CD14-positive monocyte (primary cell): Measurements from ENCODE around the gene CCDC7. TPM values are rescaled to one million over a fixed set of nuclear protein-coding genes. Genes with fewer than 3 reads are reported as not detected.
"Not testable (repeated sequence)": the region's sequence is repeated elsewhere in the genome, so short reads cannot be mapped to it uniquely, and the experiment has no call there.

Source experiments
- DNase-seq, 3 donors: peaks; one replicate each; pipeline ENCODE4 v3.0.0-alpha.2; 2011 to 2022
- H2AFZ ChIP-seq: 2 replicates; pipeline ENCODE4 v1.6.0; 2012; ENCODE audit warnings: mild to moderate bottlenecking, low read depth, low read length, inconsistent platforms; ENCODE audit not compliant: insufficient read depth, poor library complexity, severe bottlenecking
- H3K27ac ChIP-seq, 2 donors: 1 replicate in 1 of 2; 2 replicates in 1 of 2; pipeline ENCODE4 v1.5.1; 2012 to 2013; ENCODE audit warnings: low read length in 2 of 2, control low read depth in 1 of 2, inconsistent platforms in 1 of 2, low read depth in 1 of 2, mild to moderate bottlenecking in 1 of 2
- H3K27me3 ChIP-seq, 2 donors: one replicate each; pipeline versions ENCODE4 v1.6.0 to v1.6.1; 2011 to 2013; ENCODE audit warnings: low read length in 2 of 2; ENCODE audit not compliant: control insufficient read depth in 2 of 2, insufficient read depth in 2 of 2
- H3K36me3 ChIP-seq, 2 donors: replicated peaks in 1 of 2; 1 replicate in 1 of 2; 2 replicates in 1 of 2; pipeline versions ENCODE4 v1.5.1 to v1.6.1; 2012 to 2013; ENCODE audit warnings: low read length in 2 of 2, control low read depth in 1 of 2, inconsistent platforms in 1 of 2, mild to moderate bottlenecking in 1 of 2; ENCODE audit not compliant: insufficient read depth in 2 of 2, control insufficient read depth in 1 of 2
- H3K4me1 ChIP-seq, 2 donors: 1 replicate in 1 of 2; 2 replicates in 1 of 2; pipeline versions ENCODE4 v1.5.1 to v1.6.1; 2012 to 2013; ENCODE audit warnings: low read length in 2 of 2, control low read depth in 1 of 2, inconsistent platforms in 1 of 2, mild to moderate bottlenecking in 1 of 2, moderate library complexity in 1 of 2; ENCODE audit not compliant: insufficient read depth in 2 of 2, control insufficient read depth in 1 of 2
- H3K4me2 ChIP-seq: replicated peaks from 2 replicates; pipeline ENCODE3; 2012; ENCODE audit warnings: low read length, moderate library complexity, mild to moderate bottlenecking; ENCODE audit not compliant: poor library complexity, severe bottlenecking; ENCODE audit errors: extremely low read depth
- H3K4me3 ChIP-seq, 3 experiments: fragments of 200-600 bp in 1 of 3; sonication (generic) in 1 of 3; replicated peaks in 1 of 3; 1 replicate in 2 of 3; 2 replicates in 1 of 3; pipeline ENCODE4 v1.5.1; 2011 to 2013; ENCODE audit warnings: low read length in 3 of 3, mild to moderate bottlenecking in 3 of 3, control low read depth in 2 of 3, low read depth in 2 of 3, inconsistent platforms in 1 of 3, moderate library complexity in 1 of 3
- H3K79me2 ChIP-seq: 2 replicates; pipeline ENCODE4 v1.6.0; 2012; ENCODE audit warnings: mild to moderate bottlenecking, control low read depth, inconsistent platforms, low read length, moderate library complexity; ENCODE audit not compliant: insufficient read depth
- H3K9ac ChIP-seq: 2 replicates; pipeline ENCODE4 v1.6.0; 2017; ENCODE audit warnings: low read length, mild to moderate bottlenecking; ENCODE audit not compliant: insufficient read depth, poor library complexity, severe bottlenecking
- H3K9me3 ChIP-seq, 2 donors: replicated peaks in 1 of 2; 1 replicate in 1 of 2; 2 replicates in 1 of 2; pipeline versions ENCODE4 v1.5.1 to v1.6.1; 2012 to 2013; ENCODE audit warnings: low read length in 2 of 2, control low read depth in 1 of 2; ENCODE audit not compliant: control insufficient read depth in 1 of 2, insufficient read depth in 1 of 2
- H4K20me1 ChIP-seq: 2 replicates; pipeline ENCODE4 v1.6.0; 2012; ENCODE audit warnings: mild to moderate bottlenecking, low read length, control low read depth, moderate library complexity; ENCODE audit not compliant: insufficient read depth
- H3K27ac Mint-ChIP-seq, 7 donors: one replicate each; pipeline ENCODE4 v1.8.0; 2020; ENCODE audit warnings: mild to moderate bottlenecking in 7 of 7, mixed read lengths in 7 of 7, moderate library complexity in 6 of 7, inconsistent platforms in 2 of 7
- H3K27me3 Mint-ChIP-seq, 3 donors: one replicate each; pipeline ENCODE4 v1.8.0; 2021 to 2022; ENCODE audit warnings: low read depth in 3 of 3, mild to moderate bottlenecking in 3 of 3, mixed read lengths in 3 of 3, moderate library complexity in 3 of 3, inconsistent platforms in 1 of 3
- H3K36me3 Mint-ChIP-seq, 2 donors: one replicate each; pipeline ENCODE4 v1.8.0; 2020; ENCODE audit warnings: mixed read lengths in 2 of 2, inconsistent platforms in 1 of 2, mild to moderate bottlenecking in 1 of 2
- H3K4me1 Mint-ChIP-seq: one replicate; pipeline ENCODE4 v1.8.0; 2020; ENCODE audit warnings: mild to moderate bottlenecking, mixed read lengths
- H3K4me3 Mint-ChIP-seq, 2 donors: one replicate each; pipeline ENCODE4 v1.8.0; 2020; ENCODE audit warnings: mild to moderate bottlenecking in 2 of 2, mixed read lengths in 2 of 2, moderate library complexity in 1 of 2
- H3K9me3 Mint-ChIP-seq, 7 donors: one replicate each; pipeline ENCODE4 v1.8.0; 2020 to 2022; ENCODE audit warnings: mixed read lengths in 7 of 7, mild to moderate bottlenecking in 6 of 7, moderate library complexity in 6 of 7, inconsistent platforms in 2 of 7
- CTCF ChIP-seq: fragments of 200-600 bp; IDR thresholded peaks from one replicate; pipeline ENCODE4 v1.8.0; 2022; ENCODE audit warnings: antibody characterized with exemption, mild to moderate bottlenecking
- WGBS: methylation state at CpG from one replicate; pipeline ENCODE4 v1.1.5; 2013; ENCODE audit warnings: missing lambda C conversion rate; ENCODE audit not compliant: insufficient coverage; 5-methylcytosine and 5-hydroxymethylcytosine counted together
- intact Hi-C, 2 donors: fragments of 100-400 bp; cut with micrococcal nuclease; formaldehyde crosslinking; loops; one replicate each; pipeline versions ENCODE4 v1.15.0 to v1.15.1; 2023
- polyA plus RNA-seq, 3 donors: library from polyadenylated mRNA; depleted of rRNA in 1 of 3; unstranded in 2 of 3; stranded (reverse) in 1 of 3; fragments of 300-500 nt in 2 of 3; fragments of >200 nt in 1 of 3; fragmentation: Illumina TruSeq in 2 of 3; gene quantifications; 1 replicate in 2 of 3; 2 replicates in 1 of 3; pipeline ENCODE4 v1.2.3, GENCODE V29; 2012 to 2021

Gene CCDC7
- polyA plus RNA-seq, 3 donors: 1.3 to 2.3 (median 2.0) TPM

GRCh38 chr10:32556783-32557395 is 110.9 kb downstream of the CCDC7 start:
- H3K9me3 ChIP-seq: peaks cover 0 to 7% of the 10 kb centered on the region in 2 donors
- intact Hi-C loops: no loop called here
- no peaks in the 10 kb centered on the region for H3K4me1 ChIP-seq
- no peak for DNase-seq
- Mint-ChIP-seq H3K9me3 (peaks cover 10 to 34% (median 19%) of the 10 kb centered on the region in 7 donors), H3K36me3 (peaks cover 0 to 22% of the 10 kb centered on the region in 2 donors), H3K27me3 (no peaks in the 10 kb centered on the region), H3K4me3 (no peak overlapping the region), H3K27ac (no peak overlapping the region), H3K4me1 (no peaks in the 10 kb centered on the region)
- H3K36me3 ChIP-seq: no peaks in the 10 kb centered on the region
- H3K27ac ChIP-seq: no peak overlapping the region
- no peaks in the 10 kb centered on the region for H3K79me2 ChIP-seq
- no peak overlapping the region for H3K4me3 ChIP-seq
- WGBS: no CpG with 5 or more reads among the region's 3 CpGs
- no peak overlapping the region for H2AFZ ChIP-seq
- no peaks in the 10 kb centered on the region for H3K27me3 ChIP-seq
- no peaks in the 10 kb centered on the region for H4K20me1 ChIP-seq
- H3K4me2 ChIP-seq: no peak overlapping the region
- no peak for TF ChIP-seq CTCF
- H3K9ac ChIP-seq: no peak overlapping the region

DNA sequence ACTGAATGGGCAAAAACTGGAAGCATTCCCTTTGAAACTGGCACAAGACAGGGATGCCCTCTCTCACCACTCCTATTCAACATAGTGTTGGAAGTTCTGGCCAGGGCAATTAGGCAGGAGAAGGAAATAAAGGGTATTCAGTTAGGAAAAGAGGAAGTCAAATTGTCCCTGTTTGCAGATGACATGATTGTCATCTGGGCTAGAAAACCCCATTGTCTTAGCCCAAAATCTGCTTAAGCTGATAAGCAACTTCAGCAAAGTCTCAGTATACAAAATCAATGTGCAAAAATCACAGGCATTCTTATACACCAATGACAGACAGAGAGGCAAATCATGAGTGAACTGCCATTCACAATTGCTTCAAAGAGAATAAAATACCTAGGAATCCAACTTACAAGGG is 116.8 kb downstream of the CCDC7 start:
- H4K20me1 ChIP-seq, H2AFZ ChIP-seq, intact Hi-C loops, H3K27ac Mint-ChIP-seq, H3K27me3 Mint-ChIP-seq, H3K4me3 ChIP-seq, H3K9ac ChIP-seq, H3K4me3 Mint-ChIP-seq, H3K4me2 ChIP-seq, H3K36me3 ChIP-seq, H3K4me1 ChIP-seq, H3K79me2 ChIP-seq, H3K4me1 Mint-ChIP-seq, H3K9me3 ChIP-seq, H3K27me3 ChIP-seq, DNase-seq, H3K27ac ChIP-seq: not testable (repeated sequence)
- H3K9me3 Mint-ChIP-seq: peaks cover 10 to 20% (median 11%) of the 10 kb centered on the region in 7 donors
- H3K36me3 Mint-ChIP-seq: peaks cover 0 to 16% of the 10 kb centered on the region in 2 donors
